RKO (cell line): Measurements from ENCODE around the gene INPP5A.

Experiments
- DNase-seq: peaks from one replicate; pipeline ENCODE4 v3.0.0-alpha.2; 2016; ENCODE audit warnings: low spot score

INPP5A gene

GRCh38 chr10:132582771-132583170 is 45.2 kb downstream of the INPP5A start:
- no peak for DNase-seq

- no peak for DNase-seq
Observed at GRCh38 chr10:132583456-132583855, 45.9 kb downstream of the INPP5A start.

- no peak for DNase-seq
Observed at GRCh38 chr10:132584081-132584480, 46.5 kb downstream of the INPP5A start.

GRCh38 chr10:132585732-132586722 is 48.4 kb downstream of the INPP5A start:
- no peak for DNase-seq

GRCh38 chr10:132586739-132587138 is 49.2 kb downstream of the INPP5A start:
- DNase-seq: no peak

- DNase-seq: no peak
Observed at GRCh38 chr10:132587175-132587574, 49.6 kb downstream of the INPP5A start.

- no peak for DNase-seq
Observed at GRCh38 chr10:132588301-132589013, 50.9 kb downstream of the INPP5A start.

- no peak for DNase-seq
Observed at GRCh38 chr10:132589015-132589414, 51.4 kb downstream of the INPP5A start.

- no peak for DNase-seq
Observed at GRCh38 chr10:132589681-132590080, 52.1 kb downstream of the INPP5A start.

- DNase-seq: no peak
Observed at GRCh38 chr10:132590094-132590751, 52.6 kb downstream of the INPP5A start.

- no peak for DNase-seq
Observed at GRCh38 chr10:132590752-132591121, 53.1 kb downstream of the INPP5A start.

GRCh38 chr10:132591166-132591971 is 53.8 kb downstream of the INPP5A start:
- no peak for DNase-seq

- no peak for DNase-seq
Observed at GRCh38 chr10:132592790-132593383, 55.3 kb downstream of the INPP5A start.

- no peak for DNase-seq
Observed at GRCh38 chr10:132593389-132593788, 55.8 kb downstream of the INPP5A start.

- no peak for DNase-seq
Observed at GRCh38 chr10:132593900-132594876, 56.6 kb downstream of the INPP5A start.

GRCh38 chr10:132595021-132595420 is 57.4 kb downstream of the INPP5A start:
- no peak for DNase-seq

- DNase-seq: no peak
Observed at GRCh38 chr10:132595854-132596253, 58.3 kb downstream of the INPP5A start.

- DNase-seq: no peak
Observed at GRCh38 chr10:132596742-132597279, 59.2 kb downstream of the INPP5A start.

GRCh38 chr10:132597654-132598053 is 60.1 kb downstream of the INPP5A start:
- no peak for DNase-seq
